Suppressor macrophage treated with lipopolysaccharide for 1 hour (primary cell): ENCODE data around the gene KCTD5.

Experiments used
- DNase-seq, 3 donors: peaks; one replicate each; pipeline ENCODE4 v3.0.0-alpha.2; 2020 to 2022

KCTD5 gene

DNA sequence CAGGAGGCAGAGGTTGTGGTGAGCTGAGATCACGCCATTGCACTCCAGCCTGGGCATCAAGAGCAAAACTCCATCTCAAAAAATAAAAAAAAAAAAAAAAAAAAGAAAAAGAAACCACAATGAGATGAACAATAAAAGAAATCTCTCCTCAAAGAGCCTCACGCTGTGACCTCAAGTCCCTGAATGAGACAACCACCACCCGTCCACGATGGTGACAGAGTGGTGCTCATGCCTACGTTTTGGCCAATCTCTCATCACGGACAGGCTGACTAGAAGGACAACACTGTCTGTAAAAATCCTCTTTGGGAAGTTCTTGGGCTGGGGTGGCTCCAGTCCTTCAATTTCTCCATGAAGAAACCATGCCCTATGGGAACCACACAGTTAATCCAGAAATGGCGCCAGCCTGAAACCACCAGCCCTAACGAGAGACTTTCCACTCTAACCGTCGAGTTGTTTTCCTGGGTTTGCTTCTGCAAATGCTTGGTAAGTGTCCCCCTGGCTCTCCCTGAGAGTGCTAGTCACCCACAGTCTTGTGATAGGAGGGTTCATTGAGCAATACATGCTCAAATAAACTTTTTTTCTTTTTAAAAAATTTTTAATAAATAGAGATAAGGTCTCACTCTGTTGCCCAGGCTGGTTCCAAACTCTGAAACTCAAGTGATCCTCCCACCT is 52.7 kb downstream of the KCTD5 start:
- DNase-seq: peak; percentile 50 to 57 (median 52)

DNA sequence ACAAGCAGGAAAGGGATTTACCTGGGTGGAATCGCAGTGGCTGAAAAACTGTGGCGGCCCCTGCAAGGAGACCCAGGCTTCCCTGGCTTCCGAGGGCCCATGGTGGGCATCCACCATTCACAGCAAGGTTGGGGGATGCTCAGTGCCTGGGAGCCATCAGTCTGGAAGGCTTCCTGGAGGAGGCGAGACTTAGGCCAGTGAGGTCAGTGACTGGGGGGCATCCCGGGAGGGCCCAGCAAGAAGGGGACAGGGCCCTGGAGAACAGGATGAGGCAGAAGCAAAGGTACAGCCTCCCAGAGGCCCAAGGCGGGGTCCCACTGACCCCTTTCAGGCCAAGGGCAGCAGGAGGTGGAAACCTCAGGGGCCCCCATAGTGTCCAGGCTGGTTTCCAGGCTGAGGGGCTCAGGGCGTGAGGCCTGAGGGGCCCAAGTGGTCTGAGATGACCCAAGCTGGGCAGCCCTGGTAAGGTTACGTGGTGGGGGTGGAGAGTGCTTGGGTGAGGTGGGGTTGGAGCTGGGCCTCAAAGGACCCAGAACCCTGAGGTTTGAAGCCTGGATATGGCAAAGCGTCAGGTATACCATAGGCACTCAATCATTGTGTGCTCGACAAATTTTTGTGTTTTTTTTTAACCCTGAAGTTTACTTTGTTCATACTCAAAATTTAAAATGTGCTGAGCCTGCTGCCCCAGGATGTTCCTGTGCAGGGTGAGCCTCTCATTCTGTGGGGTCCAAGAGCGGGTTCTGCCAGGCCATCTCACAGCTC is 54.3 kb downstream of the KCTD5 start:
- DNase-seq: no peak

GRCh38 chr16:2737238-2737605 is 54.9 kb downstream of the KCTD5 start:
- no peak for DNase-seq

- no peak for DNase-seq
Measured at GRCh38 chr16:2737895-2738418, 55.6 kb downstream of the KCTD5 start.

- DNase-seq: no peak
Measured at GRCh38 chr16:2738615-2739014, 56.3 kb downstream of the KCTD5 start.

GRCh38 chr16:2739625-2740430 is 57.5 kb downstream of the KCTD5 start:
- DNase-seq: no peak

DNA sequence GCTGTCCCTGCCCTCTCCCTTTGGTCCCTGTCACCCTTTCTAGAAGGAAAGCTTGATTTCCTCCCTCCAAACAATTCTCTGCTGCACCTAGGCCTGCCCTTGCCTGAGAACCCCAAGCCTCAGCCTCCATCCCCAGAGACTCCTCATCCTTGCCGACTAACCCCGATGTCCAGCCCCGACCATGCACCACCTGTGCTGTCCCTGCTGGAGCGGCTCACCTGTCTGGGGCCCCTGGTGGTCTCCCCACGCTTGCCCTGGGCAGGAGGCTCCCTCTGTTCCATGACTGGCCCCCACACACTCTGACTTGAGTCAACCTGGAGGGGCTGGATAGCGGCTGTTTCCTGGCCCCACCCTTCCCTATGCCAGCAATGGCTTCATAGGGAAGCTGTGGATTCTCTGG is 58.2 kb downstream of the KCTD5 start:
- DNase-seq: no peak

- no peak for DNase-seq
Measured at GRCh38 chr16:2741168-2741567, 58.8 kb downstream of the KCTD5 start.

GRCh38 chr16:2742323-2743006 is 60.1 kb downstream of the KCTD5 start:
- no peak for DNase-seq

DNA sequence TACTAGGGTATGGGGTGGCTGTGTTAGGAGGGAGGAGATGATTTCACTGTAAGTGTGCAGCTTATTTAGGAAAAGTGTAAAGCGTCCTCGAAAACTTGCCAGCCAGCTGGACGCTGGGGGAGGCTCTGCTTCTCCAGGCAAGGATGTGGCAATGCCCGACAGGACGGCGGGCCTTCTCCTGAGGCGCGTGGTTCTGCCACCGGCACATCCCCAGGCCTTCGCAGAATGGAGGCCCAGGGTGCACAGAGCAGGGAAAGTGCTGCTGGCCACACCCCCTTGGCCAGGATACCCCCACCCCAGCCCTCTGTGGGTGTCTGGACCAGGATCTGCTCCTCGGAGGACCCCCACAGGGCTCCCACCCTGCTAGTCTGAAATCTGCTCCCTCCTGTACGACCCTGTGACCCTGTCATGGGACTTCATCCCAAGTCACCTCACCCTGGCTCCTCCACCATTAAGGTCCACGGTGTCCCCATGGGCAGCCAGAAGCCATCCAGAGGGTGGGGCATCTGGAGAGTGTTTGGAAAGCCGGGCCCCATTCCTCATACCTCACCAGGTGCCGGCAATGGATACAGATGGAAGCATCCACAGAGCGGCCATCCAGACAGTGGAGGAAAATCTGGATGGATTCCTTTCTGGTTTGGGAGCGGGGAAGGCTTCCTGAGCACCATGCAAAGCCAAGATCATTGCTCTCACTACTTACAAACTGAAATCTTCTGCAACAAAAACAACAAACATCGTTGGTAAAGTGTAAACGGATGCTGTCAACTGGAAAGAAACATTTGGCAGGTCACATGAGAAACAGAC is 60.9 kb downstream of the KCTD5 start:
- DNase-seq: no peak

DNA sequence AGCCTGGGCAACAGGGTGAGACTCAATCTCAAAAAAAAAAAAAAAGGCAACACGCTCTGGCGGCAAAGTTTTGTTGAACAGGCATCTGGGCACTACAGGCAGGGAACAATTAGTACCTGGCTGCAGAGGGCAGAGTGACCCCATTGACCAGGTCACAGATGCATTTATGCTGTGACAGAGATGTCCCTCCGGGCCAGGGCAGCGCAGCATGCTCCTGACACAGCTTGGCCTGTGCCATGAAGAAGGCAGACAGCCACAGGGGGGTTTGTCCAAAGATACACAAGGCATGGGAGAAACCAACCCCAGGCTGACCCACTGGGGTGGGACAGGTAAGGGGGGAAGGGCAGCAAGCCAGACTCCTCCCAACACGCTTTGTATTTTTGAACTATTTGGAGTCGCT is 62.4 kb downstream of the KCTD5 start:
- DNase-seq: no peak

DNA sequence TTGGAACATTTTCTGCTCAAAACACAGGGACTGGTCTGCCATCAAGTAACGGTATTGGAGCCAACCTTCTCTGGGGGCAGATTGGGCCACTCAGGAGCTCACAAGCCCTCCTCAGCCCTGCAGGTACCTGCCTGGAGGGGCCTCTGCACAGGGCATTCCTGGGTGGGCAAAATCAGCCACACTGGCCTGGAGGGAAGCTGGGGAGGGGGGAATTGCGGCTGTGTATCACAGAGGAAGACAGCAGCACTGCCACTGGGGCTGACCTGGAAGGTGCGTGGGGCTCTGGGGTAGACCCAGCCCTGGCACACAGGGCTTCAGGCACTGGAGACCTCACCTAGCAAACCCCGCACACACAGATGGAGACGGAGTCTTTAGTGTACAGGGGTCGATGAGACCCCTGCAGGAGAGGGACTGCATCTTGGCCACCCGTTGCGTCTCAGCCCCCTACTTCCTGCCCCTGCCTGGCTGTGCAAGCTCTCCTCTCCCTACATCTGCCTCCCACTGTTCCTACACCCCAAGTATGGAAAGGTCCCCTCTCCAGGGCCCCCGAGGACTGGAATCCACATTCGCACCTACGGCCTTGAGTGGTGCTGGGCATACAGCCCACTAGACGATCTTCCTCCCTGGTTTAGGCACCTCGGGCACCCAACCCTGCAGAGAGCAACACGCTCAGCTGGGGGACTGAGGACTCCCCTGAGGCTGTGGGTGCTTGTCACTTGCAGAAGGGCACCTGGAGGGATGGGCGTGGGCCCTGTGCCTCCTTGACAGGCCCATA is 63.0 kb downstream of the KCTD5 start:
- no peak for DNase-seq

GRCh38 chr16:2745961-2746360 is 63.6 kb downstream of the KCTD5 start:
- DNase-seq: no peak

DNA sequence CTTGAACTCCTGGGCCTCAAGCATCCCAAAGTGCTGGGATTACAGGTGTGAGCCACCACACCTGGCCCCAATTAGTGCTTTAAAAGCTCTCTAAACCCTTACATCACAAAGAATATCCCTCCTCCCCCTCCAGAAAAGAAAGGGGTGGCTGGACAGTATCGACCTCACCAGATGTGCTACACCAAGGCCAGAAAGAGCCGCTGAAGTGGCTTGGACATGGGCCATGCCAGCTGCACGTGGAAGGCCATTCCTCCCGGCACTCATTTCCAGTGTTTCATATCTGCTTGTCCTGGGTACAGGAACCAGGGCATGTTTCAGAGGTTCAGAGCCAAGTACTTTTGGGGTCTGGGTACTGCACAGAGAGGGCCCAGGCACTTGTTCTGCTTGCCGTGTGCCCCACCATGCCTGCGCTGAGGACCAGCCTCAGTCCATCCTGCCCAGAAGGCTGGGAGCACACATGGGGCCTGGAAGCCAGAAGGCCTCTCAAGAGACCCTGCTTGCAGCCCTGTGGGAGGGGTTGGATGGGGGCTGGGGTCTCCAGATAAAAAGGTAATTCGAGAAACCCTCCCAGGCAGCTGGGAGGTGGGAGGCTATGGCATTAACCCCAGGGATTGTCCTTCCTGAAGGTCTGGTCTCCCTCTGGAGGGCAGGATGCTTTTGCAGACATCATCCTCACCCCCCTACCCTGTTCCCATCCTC is 66.6 kb downstream of the KCTD5 start:
- no peak for DNase-seq

- DNase-seq: no peak
Measured at GRCh38 chr16:2749476-2749875, 67.2 kb downstream of the KCTD5 start.

DNA sequence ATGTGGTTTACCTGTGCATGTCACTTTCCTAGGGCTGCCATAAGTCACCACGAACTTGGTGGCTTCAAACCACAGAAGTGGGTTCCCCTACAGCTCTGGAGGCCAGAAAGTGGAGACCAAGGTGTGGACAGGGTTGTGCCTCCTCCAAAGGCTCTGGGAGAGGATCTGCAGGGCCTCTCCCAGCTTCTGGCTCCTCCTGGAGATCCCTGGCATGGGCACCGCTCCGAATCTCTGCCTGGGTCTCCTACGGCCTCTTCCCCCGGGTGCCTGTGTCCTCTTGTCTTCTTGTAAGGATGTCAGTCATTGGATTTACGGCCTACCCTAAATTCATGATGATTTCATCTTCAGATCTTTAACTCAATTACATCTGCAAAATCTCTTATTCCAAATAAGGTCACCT is 67.6 kb downstream of the KCTD5 start:
- no peak for DNase-seq

GRCh38 chr16:2751577-2752034 is 69.3 kb downstream of the KCTD5 start:
- no peak for DNase-seq

GRCh38 chr16:2752035-2752849 is 69.9 kb downstream of the KCTD5 start, which contains the start of gene SRRM2:
Gene SRRM2, plus strand, starts transcription at chr16:2752638. Its CDS starts 3,727 bp downstream, at chr16:2756365.
- DNase-seq: peak; percentile 97 to 99 (median 99)
